ENCODE results near the gene HOXA7. TPM values are rescaled to one million over a fixed set of nuclear protein-coding genes. Genes with fewer than 3 reads are reported as not detected.

Gene HOXA7
- total RNA-seq, 1 experiment from 2014 or later: 2.6 TPM

DNA sequence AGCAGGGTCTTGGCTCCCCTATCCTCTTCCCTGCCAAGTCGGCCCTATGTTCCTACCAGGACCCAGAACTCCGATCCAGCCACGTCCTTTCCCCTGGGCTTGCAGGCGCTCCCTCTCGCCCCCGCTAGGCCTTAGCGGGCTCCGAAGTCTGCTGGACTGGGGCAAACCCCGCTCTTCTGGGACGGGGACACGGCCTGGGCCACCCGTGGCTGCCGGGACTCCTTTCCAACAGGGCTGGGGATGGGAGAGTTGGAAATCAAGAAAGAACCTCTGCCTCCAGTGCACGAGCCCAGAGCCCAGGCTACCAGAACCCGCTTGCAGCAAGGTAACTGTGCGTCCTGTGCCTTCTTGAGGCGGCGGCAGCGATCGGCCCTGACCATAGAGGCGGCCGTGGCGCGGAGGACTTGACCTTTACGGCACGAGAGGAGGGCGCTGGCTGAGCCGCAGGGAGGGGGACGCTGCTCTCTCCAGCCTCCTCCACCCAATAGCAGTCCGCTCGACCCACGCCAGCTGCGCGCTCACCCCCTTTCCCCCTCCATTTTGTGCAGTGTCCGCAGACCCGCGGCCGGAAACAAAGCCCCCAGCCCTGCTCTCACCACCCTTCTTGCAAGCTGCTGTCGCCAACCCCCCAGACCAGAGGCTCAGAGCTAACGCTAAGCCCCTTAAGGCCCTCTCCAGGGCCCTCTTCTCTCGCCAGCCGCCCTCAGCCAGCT is 35.5 kb upstream of the HOXA7 start:
- Histone ChIP-seq H3K4me2 (ENCODE audit: low read length) (peak overlapping the region; percentile 99), H3K4me1 (ENCODE audit: insufficient read depth, low read length) (peaks cover 42% of the 10 kb centered on the region), H4K20me1 (ENCODE audit: low read length) (peaks cover 7% of the 10 kb centered on the region; the same call in 1 of the 2 replicates), H3F3A (ENCODE audit: low read length, unreplicated experiment) (no peaks in the 10 kb centered on the region), H3K9me2 (replicated peaks; ENCODE audit: low read length) (no peaks in the 10 kb centered on the region), H2AFZ (ENCODE audit: low read length) (no peak overlapping the region; the same call in 1 of the 2 replicates), H3K27me3 (ENCODE audit: low read length) (no peaks in the 10 kb centered on the region), H3K27ac (ENCODE audit: low read length) (peak overlapping the region; percentile 97), H3K9me3 (ENCODE audit: low read length) (no peaks in the 10 kb centered on the region), H3K4me3 (ENCODE audit: low read length) (peak overlapping the region; percentile 91), H3K36me3 (ENCODE audit: low read depth, low read length) (no peaks in the 10 kb centered on the region), H3K9ac (ENCODE audit: low read length) (peak overlapping the region; percentile 97), H3K79me2 (ENCODE audit: low read length) (peaks cover 100% of the 10 kb centered on the region)
- DNase-seq: peak; percentile 51
- POLR2A ChIA-PET (ENCODE audit: unreplicated experiment): interaction anchor here (0.5 to 0.6 kb wide), 2 partner anchors 23 to 470 kb away, joined by 4 to 9 read pairs; no protein-coding TSS in a partner anchor
- intact Hi-C loops (cut with micrococcal nuclease): no loop called here
- ATAC-seq: peak; percentile 9
- TF ChIP-seq CTCF (conservative IDR thresholded peaks at IDR 0.05; ENCODE audit: low read depth, low read length) (no peak), EZH2phosphoT487 (IDR thresholded peaks at IDR 0.05; ENCODE audit: borderline replicate concordance, low read length) (no peak), EZH2 (IDR thresholded peaks at IDR 0.05; ENCODE audit: low read length, unreplicated experiment) (no peak)
- CTCF ChIA-PET: no interaction called here
- no TSS peak for BruUV-seq (replicated peaks)

- peaks cover 42% of the 10 kb centered on the region for H3K4me1 ChIP-seq (ENCODE audit: insufficient read depth, low read length)
- H2AFZ ChIP-seq (ENCODE audit: low read length): no peak overlapping the region; the same call in 1 of the 2 replicates
- peak; percentile 31 for DNase-seq
- intact Hi-C loops (cut with micrococcal nuclease): no loop called here
- peaks cover 100% of the 10 kb centered on the region for H3K79me2 ChIP-seq (ENCODE audit: low read length)
- no peaks in the 10 kb centered on the region for H3K36me3 ChIP-seq (ENCODE audit: low read depth, low read length)
- no peaks in the 10 kb centered on the region for H3K27me3 ChIP-seq (ENCODE audit: low read length)
- H3K4me2 ChIP-seq (ENCODE audit: low read length): peak overlapping the region; percentile 99
- peak overlapping the region; percentile 91 for H3K4me3 ChIP-seq (ENCODE audit: low read length)
- no peak for TF ChIP-seq CTCF (conservative IDR thresholded peaks at IDR 0.05; ENCODE audit: low read depth, low read length)
- TF ChIP-seq EZH2phosphoT487 (IDR thresholded peaks at IDR 0.05; ENCODE audit: borderline replicate concordance, low read length): no peak
- TF ChIP-seq EZH2 (IDR thresholded peaks at IDR 0.05; ENCODE audit: low read length, unreplicated experiment): no peak
- H4K20me1 ChIP-seq (ENCODE audit: low read length): no peaks in the 10 kb centered on the region; the same call in 1 of the 2 replicates
- CTCF ChIA-PET: interaction anchor here (0.6 to 0.7 kb wide), 2 partner anchors 8 to 822 kb away, joined by 3 read pairs; partner anchors contain the start of gene HOXA13
- no peaks in the 10 kb centered on the region for H3F3A ChIP-seq (ENCODE audit: low read length, unreplicated experiment)
- no peaks in the 10 kb centered on the region for H3K9me3 ChIP-seq (ENCODE audit: low read length)
- TSS peak; percentile 7 for BruUV-seq (replicated peaks)
- no peaks in the 10 kb centered on the region for H3K9me2 ChIP-seq (replicated peaks; ENCODE audit: low read length)
- H3K27ac ChIP-seq (ENCODE audit: low read length): peak overlapping the region; percentile 97
- POLR2A ChIA-PET (ENCODE audit: unreplicated experiment): interaction anchor here (0.6 kb wide), 2 partner anchors 75 to 858 kb away, joined by 3 to 5 read pairs; no protein-coding TSS in a partner anchor
- 0 out of 2 replicates have a peak, but pooled peaks have one; percentile 1 for ATAC-seq
- H3K9ac ChIP-seq (ENCODE audit: low read length): peak overlapping the region; percentile 97
Observed at GRCh38 chr7:27191161-27191731, 34.8 kb upstream of the HOXA7 start.

Measured in PC-3 (cell line).